ENCODE measurements around the gene FBXL13.

The FBXL13 gene

GRCh38 chr7:102836977-102837376 lies 237.6 kb downstream of the FBXL13 start:
- Histone ChIP-seq H3K27ac (replicated peaks) (no peak overlapping the region), H3K4me3 (replicated peaks; ENCODE audit: insufficient read depth, low read length) (no peak overlapping the region), H3K27me3 (ENCODE audit: insufficient read depth, poor library complexity, severe bottlenecking) (no peaks in the 10 kb centered on the region)
- TF ChIP-seq POLR2AphosphoS5 (IDR thresholded peaks at IDR 0.05; ENCODE audit: low read depth) = no peak
- no peak for TF ChIP-seq SPI1 (IDR thresholded peaks at IDR 0.05; ENCODE audit: borderline replicate concordance, low read depth)
- no peak for TF ChIP-seq GABPA (IDR thresholded peaks at IDR 0.05; ENCODE audit: low read depth)
- no peak for TF ChIP-seq REST (IDR thresholded peaks at IDR 0.05; ENCODE audit: insufficient replicate concordance, low read depth)
- TF ChIP-seq CTCF (IDR thresholded peaks at IDR 0.05; ENCODE audit: insufficient read depth, low read length) = no peak
- no peak for DNase-seq (ENCODE audit: low read depth in 1 of 2, low spot score in 1 of 2)

- H3K27me3 ChIP-seq (ENCODE audit: insufficient read depth, poor library complexity, severe bottlenecking) = no peaks in the 10 kb centered on the region
- no peak for DNase-seq (ENCODE audit: low read depth in 1 of 2, low spot score in 1 of 2)
- H3K4me3 ChIP-seq (replicated peaks; ENCODE audit: insufficient read depth, low read length) = no peak overlapping the region
- TF ChIP-seq POLR2AphosphoS5 (IDR thresholded peaks at IDR 0.05; ENCODE audit: low read depth) = no peak
- TF ChIP-seq REST (IDR thresholded peaks at IDR 0.05; ENCODE audit: insufficient replicate concordance, low read depth) = no peak
- no peak for TF ChIP-seq CTCF (IDR thresholded peaks at IDR 0.05; ENCODE audit: insufficient read depth, low read length)
- no peak for TF ChIP-seq GABPA (IDR thresholded peaks at IDR 0.05; ENCODE audit: low read depth)
- TF ChIP-seq SPI1 (IDR thresholded peaks at IDR 0.05; ENCODE audit: borderline replicate concordance, low read depth) = no peak
- H3K27ac ChIP-seq (replicated peaks) = no peak overlapping the region
Measured at GRCh38 chr7:102836191-102836919, 238.2 kb downstream of the FBXL13 start.

GRCh38 chr7:102834999-102835398 lies 239.6 kb downstream of the FBXL13 start:
- Histone ChIP-seq H3K27ac (replicated peaks) (no peak overlapping the region), H3K4me3 (replicated peaks; ENCODE audit: insufficient read depth, low read length) (no peak overlapping the region), H3K27me3 (ENCODE audit: insufficient read depth, poor library complexity, severe bottlenecking) (no peaks in the 10 kb centered on the region)
- DNase-seq (ENCODE audit: low read depth in 1 of 2, low spot score in 1 of 2) = no peak
- TF ChIP-seq POLR2AphosphoS5 (IDR thresholded peaks at IDR 0.05; ENCODE audit: low read depth) (no peak), REST (IDR thresholded peaks at IDR 0.05; ENCODE audit: insufficient replicate concordance, low read depth) (no peak), GABPA (IDR thresholded peaks at IDR 0.05; ENCODE audit: low read depth) (no peak)
